GM21367 (cell line): ENCODE data around the gene SEC61A2.
"Not testable (repeated sequence)": the region's sequence is repeated elsewhere in the genome, so short reads cannot be mapped to it uniquely, and the experiment has no call there.

Experiments
- ATAC-seq: cut with Tn5 transposase; IDR thresholded peaks from one replicate; pipeline ENCODE4 v1.9.1; 2021; ENCODE audit not compliant: unreplicated experiment

Gene SEC61A2

DNA sequence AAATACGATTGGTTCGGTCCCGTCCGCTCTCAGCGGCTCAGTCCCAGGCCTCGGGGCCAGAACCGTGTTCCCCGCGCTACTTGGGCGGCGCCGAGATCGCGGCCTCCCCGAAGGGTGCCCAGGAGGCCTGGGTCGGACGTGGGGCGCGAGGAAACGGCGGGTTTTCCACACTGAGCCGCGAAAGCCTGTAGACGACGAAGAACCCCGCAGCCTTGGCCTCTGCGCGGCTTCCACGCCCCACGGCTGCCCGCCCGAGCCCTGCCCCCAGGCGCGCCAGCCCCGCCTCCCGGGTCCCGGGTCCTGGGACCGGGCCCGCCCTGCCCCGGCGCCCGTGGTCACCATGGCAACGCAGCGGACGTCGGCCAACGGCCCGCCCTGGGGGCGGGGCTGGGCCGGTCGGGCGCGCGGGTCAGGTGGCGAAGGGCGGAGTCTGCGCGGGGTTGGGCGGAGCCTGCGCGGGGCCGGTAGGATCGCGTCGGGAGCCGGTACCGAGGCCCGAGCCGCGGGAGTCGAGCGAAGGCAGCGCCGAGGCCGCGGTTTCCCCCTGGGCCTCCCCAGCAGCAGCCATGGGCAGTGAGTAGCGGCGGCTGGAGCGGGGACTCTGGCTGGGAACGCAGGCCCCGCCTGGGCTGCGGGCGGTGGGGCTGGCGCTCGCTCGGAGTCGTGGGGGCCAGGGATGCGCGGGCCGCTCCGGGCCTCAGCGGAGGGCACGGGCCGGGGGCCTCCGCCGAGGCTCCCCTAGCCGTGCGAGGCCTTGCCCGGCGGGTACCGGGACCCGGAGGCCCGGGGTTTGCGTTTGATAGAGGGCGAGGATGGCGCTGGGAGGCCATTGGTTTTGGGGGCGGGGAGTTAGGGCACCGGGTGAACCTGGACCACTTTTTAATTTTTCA is at the start of gene SEC61A2:
TSS of gene SEC61A2 (plus strand) at position 456 of the 890 bp plus-strand sequence. CDS start at position 567, 111 bp downstream.
- ATAC-seq: peak; percentile 84

DNA sequence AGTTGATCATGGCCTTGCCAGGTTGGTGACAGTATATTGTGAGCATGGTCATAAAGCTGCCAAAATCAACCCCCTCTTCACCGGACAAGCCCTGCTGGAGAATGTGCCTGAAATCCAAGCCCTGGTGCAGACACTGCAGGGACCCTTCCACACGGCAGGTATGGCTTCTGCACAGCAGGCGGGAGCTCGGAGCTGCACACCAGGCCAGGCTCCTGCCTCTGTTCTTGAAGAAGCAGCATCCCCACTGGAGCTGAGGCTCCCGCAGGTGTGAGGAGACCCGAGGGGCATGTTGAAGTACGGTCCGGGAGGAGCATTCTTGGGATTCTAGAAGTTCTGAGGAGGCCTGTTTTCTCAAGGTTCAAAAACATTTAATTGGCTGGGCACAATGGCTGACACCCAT is 48.0 kb upstream of the SEC61A2 start:
- ATAC-seq: no peak

DNA sequence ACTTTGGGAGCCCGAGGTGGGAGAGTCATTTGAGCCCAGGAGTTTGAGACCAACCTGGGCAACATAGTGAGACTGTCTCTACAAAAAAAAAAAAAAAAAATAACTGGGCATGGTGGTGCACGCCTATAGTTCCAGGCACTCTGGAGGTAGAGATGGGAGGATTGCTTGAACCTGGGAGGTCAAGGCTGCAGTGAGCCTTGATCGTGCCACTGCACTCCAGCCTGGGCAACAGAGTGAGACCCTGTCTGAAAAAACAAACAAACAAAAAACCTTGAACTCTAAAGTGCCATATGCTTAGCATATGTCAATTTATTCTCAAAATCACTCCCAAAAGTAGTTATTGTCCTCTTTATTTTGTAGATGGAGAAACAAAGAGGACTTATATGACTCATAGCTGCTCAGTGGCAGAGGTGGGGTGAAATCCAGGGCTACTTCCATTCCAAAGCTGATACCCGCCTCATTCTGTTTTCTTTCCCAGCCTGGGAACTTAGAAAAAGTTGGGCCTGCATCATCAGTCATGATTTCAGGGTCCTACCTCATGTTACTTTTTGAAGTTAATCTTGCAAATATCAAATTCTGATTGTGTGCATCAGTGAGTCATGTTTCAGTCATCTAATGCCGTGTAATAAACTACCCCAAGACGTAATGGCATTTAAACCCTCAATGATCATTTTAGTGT is 47.5 kb upstream of the SEC61A2 start:
- no peak for ATAC-seq

DNA sequence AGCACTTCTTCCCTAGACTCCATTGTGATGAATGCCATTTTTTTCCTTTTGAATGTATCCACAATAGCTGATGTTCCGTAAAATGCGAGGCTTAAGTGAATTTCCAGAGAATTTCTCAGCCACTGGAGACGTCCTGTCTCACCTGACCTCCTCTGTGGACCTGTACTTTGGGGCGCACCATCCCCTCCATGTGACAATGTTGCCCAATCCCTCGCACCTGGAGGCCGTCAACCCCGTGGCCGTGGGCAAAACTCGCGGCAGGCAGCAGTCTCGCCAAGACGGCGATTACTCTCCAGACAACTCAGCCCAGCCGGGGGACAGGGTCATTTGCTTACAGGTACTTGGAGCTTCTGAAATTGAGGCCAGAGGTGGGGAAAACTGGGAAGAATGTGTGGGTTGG is 40.6 kb upstream of the SEC61A2 start:
- ATAC-seq: no peak

DNA sequence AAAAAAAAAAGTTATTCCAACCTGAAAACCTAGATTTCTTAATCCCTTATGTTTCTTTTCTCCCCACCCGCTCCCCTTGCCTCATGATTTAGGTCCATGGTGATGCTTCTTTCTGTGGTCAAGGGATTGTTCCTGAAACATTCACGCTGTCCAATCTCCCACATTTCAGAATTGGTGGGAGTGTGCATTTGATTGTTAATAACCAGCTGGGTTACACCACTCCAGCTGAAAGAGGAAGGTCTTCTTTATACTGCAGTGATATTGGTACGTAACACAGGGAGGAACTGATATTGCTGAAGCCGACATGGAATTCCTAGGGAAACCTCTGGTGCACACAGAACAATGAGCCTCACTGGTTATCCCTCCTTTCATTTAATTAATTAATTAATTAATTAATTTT is 38.1 kb upstream of the SEC61A2 start:
- ATAC-seq: no peak

DNA sequence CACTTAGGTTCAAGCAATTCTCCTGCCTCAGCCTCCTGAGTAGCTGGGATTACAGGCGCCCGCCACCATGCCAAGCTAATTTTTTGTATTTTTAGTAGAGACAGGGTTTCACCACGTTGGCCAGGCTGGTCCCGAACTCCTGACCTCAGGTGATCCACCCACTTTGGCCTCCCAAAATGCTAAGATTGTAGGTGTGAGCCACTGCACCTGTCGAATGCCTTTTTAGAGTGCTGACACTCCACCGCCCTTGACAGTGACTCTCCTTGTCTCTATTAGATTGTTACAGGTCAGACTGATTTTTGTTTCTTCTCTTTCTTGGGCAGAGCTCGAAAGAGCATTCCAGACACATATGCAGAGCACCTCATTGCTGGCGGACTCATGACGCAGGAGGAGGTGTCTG is 32.1 kb upstream of the SEC61A2 start:
- ATAC-seq: not testable (repeated sequence)

DNA sequence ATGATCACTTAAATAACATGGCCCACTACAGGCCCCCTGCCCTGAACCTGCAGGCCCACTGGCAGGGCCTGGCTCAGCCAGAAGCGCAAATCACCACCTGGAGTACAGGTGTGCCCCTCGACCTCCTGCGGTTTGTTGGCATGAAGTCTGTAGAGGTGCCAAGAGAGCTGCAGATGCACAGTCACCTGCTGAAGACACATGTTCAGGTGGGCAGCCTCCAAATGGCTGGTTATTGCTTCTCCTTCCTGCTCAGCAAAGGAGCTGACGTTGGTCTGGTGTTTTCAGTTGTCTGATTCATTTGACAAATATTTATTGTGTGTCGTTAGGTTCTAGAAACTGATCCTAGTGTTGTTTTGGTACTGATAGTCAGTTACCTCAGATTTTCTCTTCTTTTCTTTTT is 31.7 kb upstream of the SEC61A2 start:
- no peak for ATAC-seq

DNA sequence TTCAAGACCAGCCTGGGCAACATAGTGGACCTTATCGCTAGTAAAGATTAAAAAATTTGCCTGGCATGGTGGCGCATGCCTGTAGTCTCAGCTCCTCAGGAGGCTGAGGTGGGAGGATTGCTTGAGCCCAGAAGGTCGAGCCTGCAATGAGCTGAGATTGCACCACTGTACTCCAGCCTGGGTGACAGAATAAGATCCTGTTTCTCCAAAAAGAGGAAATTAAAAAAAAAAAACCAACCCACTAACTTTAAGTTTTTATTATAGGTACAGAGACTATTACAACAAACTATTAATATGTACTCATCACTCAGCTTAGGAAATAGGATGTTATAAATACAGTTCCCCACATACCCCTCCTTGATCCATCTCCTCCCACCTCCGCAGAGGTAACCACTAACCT is 30.5 kb upstream of the SEC61A2 start:
- ATAC-seq: no peak

DNA sequence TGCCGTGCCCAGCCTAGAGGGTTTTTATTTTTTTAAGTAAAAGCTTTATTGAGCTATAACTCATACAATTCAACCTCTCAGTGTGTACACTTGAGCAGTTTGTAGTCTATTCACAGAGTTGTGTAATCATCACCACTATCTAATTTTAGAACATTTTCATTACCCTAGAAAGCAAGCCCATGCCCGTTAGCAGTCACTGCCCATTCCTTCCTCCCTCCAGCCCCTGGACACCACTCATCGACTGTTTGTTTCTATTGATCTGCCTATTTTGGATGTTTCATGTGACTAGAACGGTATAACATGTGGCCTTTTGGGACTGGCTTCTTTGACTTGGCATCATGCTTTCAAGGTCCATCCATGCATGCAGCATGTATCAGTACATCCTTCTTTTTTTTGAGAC is 25.7 kb upstream of the SEC61A2 start:
- ATAC-seq: no peak

DNA sequence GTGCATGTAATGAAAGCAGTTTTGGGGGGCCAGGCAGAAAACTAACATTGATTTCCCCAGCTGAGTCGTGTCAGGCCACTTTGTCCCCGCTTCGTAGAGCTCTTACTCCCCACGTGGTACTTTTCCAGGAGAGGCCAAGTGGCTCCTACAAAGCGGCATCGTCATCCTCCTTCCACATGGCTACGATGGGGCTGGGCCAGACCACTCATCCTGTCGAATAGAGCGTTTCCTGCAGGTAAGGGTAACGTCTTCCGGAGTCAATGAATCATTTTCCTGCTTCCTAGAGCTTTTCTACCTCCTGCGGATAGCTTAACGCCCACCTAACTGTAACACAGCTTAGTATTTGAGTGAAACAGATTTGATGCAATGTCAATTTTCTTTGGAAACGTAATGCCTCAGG is 21.7 kb upstream of the SEC61A2 start:
- no peak for ATAC-seq

DNA sequence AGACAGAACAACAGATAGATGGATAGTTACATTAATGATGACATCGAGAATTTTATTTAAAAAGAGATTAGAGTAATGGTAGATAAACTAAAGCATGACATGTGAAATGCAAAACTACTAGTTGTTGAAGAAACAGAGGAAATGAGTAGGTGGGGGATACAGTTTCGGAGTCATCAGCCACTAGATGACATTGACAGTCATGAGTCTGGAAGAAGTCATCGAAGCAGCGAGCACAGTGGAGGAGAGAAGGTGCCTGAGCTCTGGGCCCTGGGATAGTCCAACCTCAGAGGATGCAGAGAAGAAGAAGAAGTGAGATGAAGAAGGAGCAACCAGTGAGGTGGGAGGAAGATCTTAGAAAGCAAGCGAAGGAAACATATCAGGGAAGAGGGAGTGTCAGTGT is 20.2 kb upstream of the SEC61A2 start:
- no peak for ATAC-seq

DNA sequence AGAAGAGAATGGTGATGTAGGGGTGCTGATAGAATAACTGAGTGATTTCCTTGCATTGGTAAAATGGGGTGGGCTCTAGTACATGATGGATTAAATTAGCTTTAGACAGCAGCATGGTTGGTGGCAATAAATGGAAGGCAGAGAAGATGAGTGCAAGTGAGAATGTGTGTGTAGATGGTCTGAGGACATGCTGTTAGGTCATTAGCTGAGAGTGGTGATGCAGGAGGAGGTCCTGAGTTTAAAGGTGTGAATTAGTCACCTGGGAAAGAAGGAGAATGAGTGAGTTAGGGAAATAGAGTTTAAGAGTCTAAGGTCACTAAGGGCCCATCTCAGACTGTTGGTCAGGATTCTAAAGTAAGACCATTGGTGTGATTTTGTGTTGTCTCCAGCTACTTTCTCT is 17.9 kb upstream of the SEC61A2 start:
- no peak for ATAC-seq

DNA sequence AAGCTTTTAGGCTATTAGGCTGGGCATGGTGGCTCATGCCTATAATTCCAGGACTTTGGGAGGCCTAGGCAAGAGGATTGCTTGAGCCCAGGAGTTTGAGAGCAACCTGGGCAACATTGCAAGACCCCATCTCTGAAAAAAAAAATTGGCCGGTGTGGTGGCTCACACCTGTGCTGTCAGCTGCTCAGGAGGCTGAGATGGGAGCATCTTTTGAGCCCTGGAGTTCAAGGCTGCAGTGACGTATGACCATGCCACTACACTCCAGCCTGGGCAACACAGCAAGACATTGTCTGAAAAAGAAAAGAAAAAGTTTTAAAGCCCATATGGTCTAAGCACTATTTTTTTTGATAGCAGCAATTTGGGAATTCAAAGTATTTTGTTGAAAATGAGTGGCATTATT is 15.8 kb upstream of the SEC61A2 start:
- ATAC-seq: no peak

DNA sequence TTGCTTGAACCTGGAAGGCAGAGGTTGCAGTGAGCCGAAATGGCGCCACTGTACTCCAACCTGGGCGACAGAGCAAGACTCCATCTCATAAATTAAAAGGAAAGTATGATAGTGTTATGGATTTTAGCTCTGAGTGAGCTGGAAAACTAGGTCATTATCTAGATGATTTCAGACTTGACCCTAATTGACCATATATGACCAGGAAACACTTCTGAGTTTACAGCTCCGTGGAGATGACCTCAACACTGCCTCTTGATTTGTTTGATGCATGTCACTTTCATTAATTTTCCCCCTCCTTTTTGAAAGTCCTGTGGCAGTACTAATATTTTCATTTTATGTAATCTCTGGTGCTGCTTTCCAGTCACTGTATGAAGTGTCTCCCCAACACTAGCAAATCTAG is 7.8 kb upstream of the SEC61A2 start:
- ATAC-seq: no peak

DNA sequence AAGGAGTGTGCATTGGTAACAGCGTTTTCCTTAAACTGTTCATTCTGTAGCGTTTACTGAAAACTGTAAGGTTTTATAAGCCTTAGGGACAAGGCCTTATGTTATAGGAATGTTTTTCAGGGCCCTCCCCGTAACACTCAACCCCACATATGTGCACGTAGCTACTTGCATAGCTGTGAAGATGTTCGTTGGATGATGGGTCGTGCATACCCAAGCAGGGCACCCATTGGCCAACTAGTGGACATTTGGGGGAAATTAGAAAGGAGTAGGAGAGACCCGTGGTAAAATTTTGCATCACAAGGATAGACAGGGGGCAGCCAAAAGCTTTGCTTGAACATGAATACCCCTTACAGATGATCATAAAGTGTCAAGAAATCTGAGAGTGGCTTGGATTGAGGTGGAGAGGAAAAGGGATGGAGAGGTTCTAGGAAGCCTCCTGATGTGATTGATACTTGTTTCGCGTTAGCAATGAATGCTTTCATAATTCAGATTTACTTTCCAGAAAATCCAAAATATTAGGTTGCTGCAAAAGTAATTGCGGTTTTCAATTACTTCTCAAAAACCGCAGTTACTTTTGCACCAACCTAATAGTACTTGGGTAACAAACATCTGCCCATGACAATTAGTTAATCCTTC is 878 bp downstream of the SEC61A2 start:
- ATAC-seq: peak; percentile 43

DNA sequence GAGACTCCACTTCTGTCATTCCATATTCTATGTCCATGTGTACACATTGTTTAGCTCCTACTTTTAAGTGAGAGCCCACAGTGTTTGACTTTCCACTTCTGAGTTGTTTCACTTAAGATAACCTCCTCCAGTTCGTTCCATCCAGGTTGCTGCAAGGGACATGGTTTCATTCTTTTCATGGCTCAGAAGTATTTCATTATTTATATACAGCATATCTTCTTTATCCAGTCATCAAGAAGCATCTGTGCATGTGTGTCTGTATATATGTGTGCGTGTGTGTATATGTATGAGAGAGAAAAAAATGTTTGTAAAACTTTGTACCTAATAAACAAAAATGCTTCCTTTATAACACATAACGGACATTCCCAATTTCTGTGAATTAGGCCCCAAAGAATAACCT is 6.2 kb downstream of the SEC61A2 start:
- ATAC-seq: no peak

DNA sequence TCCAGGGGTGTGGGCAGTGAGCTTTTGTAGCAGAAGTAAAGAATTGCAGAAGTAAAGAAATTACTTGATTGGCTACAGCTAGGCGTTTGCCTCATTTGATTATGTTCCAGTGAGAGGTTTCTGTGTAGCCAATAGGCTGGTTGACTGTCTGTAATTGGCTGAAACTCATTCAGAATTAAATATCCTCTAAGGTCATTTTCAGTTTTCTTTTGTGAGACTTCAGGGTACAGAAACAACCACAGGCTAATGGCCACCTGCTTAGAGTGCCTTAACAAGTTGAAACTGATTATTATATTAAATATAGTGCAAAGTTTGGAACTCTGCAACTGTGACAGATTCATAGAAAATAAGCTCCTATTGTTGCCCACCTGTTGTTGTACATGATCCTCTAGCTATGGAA is 10.6 kb downstream of the SEC61A2 start:
- no peak for ATAC-seq

DNA sequence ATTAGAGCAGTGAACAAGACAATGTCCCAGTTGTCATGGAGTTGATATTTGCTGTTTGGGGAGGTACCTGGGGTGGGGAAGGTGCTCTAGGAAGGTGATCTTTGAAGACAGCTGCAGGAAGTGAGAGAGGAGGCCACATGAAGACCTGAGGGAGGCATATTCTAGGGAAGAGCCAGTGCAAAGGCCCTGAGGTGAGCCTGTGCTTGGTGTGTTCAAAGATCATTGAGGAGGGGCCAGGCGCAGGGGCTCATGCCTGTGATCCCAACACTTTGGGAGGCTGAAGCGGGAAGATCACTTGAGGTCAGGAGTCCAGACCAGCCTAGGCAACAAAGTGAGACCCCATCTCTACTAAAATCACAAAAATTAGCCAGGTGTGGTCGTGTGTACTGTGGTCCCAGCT is 15.1 kb downstream of the SEC61A2 start:
- no peak for ATAC-seq

DNA sequence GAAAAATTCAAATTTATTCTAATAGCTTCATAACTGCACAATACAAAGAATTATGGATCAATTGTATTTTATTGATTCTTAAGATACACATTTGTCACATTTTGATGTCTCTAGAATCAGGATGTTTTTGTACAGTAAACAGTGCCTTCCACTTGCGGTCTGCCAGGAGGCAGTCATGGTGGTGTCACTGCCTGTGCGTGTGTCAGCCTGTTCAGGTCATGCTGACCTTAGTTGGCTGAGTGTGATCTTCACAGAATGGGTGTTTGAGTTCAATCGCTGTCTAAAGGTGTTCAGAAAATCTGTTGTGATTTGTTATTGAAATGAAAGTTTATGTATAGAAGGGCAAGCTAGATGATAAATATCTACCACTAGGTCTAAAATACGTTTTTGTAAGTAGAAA is 20.7 kb downstream of the SEC61A2 start:
- no peak for ATAC-seq

DNA sequence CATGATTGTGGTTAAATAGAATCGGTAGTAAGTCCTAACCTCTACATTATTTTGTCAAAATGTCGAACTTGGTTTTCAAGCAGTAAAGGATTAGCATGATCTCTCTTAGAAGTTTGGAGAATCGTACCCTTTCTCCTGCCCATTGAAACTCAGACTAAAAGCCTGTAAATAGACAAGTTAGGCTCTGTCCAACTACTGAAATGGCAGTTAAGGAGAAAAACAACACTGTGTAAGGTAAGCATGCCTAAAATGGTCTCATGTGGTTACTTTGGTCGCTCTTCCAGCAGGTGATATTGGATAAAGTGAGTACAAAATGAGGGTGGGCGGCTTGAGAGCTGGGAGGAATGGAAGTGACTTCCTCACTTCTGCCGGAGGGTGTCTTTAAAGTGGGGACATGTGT is 25.0 kb downstream of the SEC61A2 start:
- no peak for ATAC-seq

DNA sequence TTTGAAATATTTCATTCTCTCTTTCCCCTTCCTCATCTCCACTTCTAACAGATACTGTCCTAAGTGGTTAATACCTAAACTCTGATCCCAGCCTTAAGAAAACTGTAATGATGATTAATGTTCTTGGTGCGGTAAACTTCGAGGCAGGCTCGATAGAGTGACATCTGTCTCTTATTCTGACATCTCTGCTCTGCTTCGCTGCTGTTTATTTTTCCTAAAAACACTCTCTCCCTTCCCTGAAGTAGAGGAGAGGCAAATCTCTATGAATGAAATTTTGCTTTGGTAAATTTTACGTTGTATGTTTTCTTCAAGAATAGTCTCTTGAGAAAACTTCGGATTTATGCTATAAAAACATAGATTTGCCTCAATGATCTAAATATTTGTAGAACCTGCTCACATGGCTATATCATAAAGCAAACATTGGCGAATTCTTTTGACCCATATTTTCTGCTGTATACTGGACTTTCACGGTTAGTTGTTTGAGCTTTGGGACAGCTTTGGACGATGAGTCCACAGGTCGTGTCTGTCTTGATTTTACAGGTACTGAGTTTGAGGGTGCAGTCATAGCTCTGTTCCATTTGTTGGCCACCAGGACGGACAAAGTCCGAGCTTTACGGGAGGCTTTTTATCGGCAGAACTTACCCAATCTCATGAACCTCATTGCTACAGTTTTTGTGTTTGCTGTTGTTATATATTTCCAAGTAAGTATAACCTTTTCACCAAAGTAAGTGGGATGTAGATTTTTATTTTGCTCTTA is 27.1 kb downstream of the SEC61A2 start:
- no peak for ATAC-seq
